Measurements from ENCODE around the gene CCDC80. TPM values are rescaled to one million over a fixed set of nuclear protein-coding genes. Genes with fewer than 3 reads are reported as not detected.

Gene CCDC80
- total RNA-seq, 1 donor from 2014 or later, result 151 TPM

DNA sequence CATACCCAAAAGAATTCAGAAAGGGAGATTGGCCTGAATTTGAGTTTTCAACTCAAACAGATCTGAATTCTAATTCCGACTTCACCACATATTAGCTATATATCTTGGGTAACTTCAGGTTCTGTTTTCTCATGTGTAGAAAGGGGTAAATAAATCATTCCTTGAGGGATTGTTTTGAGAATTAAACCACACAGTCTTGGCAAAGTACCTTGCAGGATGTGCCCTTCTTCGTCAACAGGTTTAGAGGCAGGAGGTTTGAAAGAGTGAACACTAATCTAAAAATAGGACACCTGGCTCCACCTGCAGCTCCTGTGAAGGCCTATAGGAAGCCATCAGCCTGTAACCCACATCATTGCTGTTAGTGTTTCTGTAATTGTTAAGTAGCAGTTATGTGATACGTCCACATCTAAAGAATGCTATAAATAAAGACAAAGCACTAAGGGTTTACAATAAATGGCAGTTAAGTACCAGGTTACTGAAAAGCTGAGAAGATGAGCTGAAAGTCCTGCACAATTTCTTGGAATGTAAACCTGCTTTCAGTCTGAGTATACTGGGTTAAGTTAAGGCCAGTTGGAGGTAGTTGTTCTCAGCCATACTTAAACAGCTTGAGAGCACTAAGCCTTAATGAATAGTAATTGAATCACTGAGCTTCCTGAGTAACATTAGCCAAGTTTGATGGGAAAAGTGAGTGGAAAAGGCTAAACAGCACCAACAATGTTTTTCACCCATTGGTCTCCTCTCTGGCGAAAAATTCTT, 6.0 kb downstream of the CCDC80 start:
- DNase-seq (ENCODE audit: low read depth), result peak; percentile 75

DNA sequence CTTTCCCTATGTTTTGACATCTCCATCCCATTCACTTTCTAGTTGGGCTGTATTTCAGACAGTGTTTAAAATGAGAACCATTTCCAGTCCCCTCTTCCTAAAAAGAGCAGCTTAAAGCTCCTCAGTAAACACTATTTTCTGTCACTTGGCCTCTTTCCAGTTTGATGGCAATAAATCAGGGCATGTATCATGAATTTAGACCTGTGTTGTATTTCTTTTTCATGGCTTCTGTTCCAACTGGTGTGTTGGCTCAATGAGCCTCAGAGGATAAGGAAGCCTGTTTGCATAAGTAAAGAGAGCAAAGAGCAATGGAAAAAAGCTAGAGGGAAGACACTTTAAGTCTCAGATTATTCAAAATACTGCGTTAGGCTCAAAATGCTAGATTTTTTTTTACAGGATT, 7.2 kb downstream of the CCDC80 start:
- DNase-seq (ENCODE audit: low read depth), result no peak

DNA sequence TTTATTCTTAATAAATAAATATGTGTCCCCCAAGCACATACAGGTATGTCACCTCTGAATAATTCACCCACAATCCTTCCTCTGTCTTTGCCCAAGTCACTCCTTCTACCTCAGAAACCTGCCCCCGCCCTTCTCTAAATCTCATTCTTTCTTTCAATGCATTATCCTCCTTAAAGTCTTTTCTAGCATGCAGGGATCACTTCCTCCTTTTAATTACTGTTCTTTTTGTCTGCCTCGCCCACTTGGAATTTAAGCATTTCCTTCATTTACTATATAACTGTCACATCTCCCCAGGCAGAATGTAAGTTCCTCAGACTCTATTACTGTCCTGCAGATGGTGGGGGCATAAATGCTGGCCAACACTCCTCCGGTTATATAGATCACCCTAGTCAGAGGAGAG, 7.8 kb downstream of the CCDC80 start:
- DNase-seq (ENCODE audit: low read depth), result no peak

DNA sequence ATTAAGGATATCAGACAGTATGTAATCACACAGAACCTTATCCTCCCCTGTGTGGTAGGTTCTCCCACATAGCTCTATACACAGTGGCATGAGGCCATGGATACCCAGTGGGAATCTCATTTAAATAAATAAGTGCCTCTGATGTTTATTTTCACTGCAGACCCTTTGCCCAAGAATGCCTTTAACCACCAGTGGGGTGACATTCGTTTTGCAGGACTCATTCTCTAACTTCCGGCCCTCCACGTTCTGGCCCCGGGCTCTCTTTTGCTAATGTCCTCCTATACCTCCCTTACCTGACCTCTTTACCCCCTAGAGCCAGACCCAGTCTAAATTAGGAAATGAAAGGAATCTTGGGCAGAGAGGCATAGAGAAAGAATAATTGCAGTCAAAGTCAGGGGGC, 8.3 kb downstream of the CCDC80 start:
- no peak for DNase-seq (ENCODE audit: low read depth)

DNA sequence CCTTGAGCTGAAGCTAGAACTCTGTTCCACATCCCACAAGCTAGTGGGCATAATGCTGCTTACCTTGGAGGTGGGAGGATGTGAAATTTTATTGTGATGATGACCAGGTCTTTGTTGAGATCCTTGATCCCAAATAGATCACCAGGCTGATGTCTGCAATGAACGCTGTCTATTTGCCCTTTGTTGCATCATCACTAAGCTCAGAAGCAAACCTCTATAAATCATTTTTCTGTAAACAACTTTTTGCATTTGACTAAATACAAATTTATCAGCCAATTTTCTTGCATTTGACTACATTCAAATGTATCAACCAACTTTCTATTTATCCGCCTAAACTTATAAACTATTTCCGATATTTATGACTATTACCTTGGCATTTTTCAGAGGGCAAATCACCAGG, 9.7 kb downstream of the CCDC80 start:
- no peak for DNase-seq (ENCODE audit: low read depth)

DNA sequence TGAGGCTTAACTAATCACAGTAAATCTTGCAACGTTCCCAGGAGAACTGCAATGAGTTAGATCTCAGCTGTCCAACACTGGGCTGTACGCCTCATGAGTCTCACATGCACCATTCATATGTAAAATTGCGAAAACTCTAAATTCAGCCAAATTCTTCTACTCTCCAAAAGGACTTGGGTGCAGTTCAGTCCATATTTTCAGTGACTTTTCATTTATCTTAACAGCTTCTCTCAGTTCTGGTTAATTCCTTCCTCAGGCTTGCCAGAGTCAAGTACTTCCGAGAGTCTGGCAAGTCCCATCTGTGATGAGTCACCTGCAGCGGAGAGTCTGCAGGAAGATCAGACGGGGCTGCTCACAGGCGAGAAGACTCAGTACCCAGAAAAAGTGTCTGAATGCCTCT, 11.5 kb downstream of the CCDC80 start:
- DNase-seq (ENCODE audit: low read depth), result peak; percentile 73

DNA sequence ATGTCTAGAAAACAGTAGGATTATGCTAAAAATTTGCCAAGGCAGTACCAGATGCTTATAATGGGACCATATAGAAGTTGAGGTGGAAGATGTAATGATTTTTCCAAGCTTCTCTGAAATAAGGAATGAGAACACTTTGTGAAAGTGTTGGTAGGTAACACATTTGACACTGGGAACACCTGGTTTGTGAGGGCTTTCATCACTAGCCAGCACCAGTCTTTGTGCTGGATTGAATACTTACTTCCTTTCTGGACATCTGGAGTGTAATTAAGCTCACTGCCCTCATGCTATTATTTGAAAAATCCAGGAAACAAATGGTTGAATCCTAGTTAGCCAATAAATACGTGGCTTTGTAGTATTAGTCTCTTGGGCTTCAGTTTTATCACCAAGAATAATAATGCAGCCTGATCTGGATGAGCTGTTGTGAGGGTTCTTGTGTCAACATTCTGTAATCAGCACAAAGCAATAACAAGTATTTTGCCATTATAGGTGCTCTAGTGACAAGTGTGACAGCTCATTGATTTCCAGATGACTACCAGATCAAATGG, 12.9 kb downstream of the CCDC80 start:
- no peak for DNase-seq (ENCODE audit: low read depth)

DNA sequence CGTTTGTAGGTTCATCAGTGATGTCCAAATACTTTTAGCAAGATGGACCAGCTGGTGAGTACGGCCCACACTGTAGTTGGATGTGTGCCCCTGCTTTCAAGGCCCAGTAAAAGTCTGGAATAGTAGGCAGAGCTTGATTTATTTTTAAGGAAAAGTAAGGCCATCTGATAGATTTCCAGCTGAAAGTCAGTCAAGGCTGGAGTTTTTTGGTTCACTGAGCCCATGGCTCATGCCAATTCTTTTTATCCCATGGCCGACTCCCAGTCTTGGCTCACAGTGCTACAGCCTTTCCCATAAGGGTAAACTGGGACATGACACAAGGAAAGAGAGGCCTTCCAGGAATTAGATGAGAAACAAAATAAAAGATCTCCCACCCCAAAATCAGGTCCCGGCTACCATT, 13.5 kb downstream of the CCDC80 start:
- no peak for DNase-seq (ENCODE audit: low read depth)

DNA sequence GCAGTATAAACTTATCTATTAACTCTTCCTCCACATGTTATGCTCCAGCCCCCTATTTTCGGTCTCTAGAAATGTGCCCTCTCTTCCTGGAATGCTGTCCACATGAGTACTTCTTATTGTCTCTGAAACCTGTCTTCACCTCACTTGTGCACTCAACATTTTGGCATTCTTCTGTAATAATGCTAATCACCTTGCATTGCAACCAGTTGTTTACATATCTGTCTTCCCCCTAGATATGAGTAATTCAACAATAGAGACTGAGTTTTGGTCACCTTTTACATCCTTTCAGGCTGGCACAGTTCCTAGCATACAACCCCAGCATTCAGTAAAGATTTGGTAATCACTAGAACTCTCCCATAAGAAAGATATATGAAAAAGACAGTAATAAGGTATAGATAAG, 17.2 kb downstream of the CCDC80 start:
- no peak for DNase-seq (ENCODE audit: low read depth)

DNA sequence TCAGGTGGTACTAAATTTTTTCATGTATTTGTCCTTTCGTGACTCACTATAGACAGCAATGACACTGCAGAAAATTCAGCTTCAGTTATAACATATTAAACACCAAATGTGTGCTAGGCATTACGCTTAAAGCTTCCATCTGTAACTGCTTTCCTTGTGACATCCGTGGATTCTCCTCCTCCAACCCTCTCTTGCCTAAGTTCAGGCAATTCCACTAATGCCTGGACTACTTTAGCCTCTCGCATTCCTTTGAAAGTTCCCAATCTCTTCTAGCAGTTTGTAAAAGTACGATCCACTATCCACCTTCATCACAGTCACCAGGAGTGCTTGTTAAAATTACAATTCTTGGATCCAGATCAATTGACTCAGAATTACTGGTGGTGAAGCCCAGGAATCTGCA, 17.7 kb downstream of the CCDC80 start:
- no peak for DNase-seq (ENCODE audit: low read depth)

DNA sequence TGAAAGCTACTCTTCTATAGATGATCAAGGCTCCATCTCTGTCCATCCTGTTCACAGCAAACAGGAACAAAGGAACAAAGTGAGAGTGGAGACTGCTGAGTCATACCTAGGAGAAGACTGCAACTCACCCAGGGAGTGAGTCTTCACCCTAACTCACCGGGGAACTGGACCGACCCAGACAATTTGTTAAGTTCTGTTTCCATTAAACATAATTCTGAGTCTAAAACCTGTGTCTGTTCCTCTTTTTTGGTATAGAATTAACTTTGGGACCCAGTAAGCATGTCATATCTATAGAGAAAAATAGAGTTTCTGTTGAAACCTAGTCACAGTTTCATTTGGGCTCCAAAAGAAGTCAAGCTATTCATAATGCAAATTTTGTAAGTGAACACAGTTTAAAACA, 21.6 kb downstream of the CCDC80 start:
- DNase-seq (ENCODE audit: low read depth), result peak; percentile 42

DNA sequence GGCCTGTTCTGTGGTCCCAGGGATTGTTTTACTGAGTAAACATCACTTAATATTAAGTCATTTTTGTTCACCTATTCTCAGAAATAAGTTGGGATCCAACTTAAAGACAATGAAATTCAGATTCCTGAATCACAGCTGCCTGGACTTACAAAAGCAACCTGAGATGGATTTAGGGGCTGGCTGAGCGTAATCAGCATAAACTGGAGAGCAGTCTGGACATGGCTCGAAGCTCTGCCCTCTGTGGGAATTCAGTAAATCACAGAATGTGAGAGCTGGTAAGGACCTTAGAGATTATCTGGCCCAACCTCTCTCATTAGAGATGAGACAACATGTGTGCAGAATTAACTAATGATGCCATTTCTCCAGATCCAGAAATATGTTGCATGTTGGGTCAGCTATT, 23.7 kb downstream of the CCDC80 start:
- DNase-seq (ENCODE audit: low read depth), result no peak

DNA sequence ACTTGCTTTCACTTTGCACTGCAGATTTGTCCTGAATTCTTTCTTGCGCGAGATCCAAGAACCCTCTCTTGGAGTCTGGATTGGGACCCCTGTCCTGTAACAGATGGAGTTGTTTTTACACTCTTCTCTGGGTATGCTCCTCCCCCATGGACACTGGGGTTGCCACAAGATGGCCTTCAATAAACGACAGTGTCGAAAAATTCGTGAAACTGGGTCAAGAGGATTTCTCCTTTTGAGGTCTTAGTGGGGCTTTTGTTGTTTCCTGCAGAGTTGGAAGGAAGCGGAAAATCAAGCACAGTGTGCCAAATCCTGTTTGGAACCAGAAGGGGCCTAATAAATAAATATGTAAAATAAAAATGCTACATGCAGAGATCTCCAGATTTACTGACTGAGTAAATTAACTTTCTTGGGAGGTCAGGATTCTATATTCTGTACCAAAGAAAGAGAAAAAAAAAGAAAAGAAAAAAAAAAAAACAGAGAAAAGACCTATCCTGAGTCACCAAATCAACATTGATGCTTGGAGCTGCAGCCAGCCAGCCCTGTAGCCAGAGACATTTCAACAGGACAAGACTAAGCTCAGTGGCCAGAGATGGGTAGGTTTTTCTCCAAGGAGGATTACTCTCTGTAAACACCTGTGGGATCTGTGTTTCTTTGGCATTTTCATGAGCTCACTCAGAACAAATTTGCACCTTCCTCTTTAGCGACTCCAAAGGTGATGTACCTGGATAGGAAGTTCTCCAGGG, 24.8 kb downstream of the CCDC80 start:
- DNase-seq (ENCODE audit: low read depth), result no peak

DNA sequence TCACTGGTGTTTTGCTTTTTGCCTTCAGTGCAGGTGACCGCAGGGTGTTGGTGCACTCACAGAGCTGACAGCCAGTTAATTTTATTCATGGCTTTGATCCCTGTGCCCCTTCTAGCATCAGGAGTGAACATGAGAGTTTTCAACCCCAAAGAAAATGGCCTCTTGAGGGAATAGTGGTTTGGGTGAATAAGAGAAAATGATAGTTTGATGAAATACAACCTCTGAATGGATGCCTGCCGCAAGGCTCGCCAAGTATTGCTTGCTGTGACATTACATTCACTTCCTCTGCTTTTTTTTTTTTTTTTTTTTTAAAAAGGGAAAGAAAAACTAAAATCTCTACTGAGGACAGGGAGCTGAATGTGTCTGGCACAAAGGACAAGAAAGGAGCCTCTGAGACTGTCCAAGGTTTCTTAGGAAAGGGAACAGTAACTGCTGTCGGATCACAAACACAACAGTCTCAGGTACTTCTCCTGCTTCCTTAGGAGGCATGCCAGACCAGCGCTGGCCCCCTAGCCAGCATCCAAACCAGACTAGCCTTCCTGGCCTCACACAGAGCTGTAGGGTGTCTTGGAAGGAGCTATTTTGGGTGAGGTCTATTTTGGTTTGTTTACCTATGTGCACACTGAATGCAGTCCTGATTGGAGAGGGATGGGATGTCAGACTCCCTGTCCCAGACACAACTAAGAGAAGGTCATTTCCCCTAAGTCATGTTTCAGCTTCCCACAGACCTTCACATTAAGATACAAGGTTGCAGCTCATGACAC, 29.0 kb downstream of the CCDC80 start:
- DNase-seq (ENCODE audit: low read depth), result no peak

DNA sequence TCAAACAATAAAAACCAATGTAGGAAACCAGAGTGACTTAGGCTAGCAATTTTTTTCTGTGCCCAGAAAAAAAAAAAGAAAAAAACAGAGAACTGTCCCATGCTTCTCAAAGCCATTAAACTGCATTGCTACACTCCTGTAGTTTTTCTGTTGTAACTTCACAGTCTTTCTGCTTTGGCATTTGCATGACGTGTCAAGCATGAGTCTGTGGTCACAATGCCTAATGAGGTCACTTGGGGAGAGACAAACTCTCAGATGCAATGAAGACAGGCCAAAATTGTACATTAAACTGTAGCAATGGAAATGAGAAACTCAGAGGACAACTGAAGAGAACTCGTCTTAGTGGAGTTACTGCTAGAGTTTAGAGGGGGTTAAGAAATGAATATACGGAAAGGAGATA, 30.8 kb downstream of the CCDC80 start:
- DNase-seq (ENCODE audit: low read depth), result peak; percentile 73

DNA sequence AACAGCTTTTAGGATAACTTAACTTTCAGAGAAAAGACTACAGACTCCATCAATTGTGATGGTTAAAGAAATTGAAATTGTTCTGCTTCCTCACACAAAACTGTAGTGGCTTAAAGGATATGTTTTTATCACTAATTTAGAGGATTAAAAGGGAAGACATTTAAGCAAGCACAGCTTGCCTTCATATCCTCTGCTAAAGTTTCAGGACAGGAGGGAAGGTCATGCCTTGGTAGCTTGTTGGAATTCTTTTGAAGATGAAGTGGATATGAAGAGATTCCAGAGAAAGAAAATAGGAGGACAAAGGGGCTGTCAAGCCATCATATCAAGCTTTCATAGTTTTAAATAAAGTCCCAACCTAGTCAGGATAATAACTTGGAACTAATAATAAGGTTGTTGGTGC, 33.1 kb downstream of the CCDC80 start:
- no peak for DNase-seq (ENCODE audit: low read depth)

DNA sequence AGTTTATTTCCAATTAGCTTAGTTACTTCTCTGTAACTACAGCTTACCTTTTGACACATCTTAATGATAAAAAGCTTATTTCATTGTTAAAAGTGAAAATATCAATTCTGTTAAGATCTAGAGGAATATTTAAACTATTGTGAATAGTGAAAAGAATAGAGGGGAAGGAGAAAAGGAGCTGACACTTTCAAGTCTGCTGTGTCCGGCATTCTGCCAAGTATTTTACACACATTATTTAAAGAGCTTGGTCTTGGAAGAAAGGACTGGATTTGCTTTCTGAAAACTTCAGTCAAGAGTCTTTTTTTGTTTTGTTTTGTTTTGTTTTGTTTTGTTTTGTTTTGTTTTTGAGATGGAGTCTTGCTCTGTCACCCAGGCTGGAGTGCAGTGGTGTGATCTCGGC, 34.8 kb downstream of the CCDC80 start:
- DNase-seq (ENCODE audit: low read depth), result no peak

DNA sequence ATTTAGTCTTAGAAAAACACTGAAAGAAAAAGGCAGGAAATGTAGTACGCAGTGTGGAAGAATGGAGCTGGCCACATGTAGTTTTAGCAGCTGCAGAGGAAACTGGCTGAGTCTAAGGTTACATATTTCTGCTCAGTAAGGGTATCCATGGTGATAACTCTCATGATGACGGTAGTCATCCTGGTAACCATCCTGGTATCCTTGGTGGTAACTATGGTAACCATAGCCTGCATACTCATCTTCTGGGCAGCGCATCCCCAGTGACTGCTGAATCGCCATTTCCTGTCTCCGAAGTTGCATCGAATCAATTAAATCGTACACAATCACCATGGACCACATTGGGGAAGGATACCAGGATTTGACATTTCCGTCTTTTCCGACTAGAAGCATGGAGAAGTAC, 35.7 kb downstream of the CCDC80 start:
- DNase-seq (ENCODE audit: low read depth), result no peak

DNA sequence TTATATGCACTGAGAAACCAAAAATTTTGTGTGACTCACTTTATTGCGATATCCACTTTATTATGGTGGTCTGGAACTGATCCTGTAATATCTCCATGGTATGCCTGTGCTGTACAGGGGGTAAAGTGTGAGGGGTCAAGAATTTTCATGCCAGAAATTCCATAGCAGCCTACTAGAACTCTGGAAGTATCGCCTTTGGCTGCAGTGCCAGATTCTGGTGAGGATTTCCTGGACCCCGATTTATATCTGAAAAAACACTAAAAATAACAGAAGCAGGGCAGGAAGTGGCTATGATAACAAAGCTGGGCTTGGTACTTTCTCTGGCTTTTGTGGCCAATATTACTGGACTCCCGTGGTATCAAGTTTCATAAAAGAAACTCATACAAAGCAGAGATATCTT, 36.4 kb downstream of the CCDC80 start:
- peak; percentile 29 for DNase-seq (ENCODE audit: low read depth)

DNA sequence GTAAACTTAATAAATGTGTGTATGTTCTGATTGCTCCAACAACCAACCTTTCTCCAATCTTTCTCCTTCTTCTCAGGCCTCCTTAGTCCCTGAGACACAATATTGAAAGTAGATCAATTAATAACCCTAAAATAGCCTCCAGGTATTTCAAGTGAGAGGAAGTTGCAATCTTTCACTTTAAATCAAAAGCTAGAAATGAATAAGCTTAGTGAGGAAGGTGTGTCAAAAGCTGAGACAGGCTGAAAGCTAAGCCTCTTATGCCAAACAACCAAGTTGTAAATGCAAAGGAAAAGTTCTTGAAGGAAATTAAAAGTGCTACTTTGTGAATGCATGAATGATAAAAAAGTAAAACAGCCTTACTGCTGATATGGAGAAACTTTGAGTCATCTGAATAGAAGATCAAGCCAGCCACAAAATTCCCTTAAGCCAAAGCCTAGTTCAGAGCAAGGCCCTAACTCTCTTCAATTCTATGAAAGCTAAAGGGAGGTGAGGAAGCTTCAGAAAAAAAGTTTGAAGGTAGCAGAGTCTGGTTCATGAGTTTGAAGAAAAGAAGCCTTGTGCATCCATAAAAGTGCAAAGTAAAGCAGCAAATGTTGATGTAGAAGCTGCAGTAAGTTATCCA, 38.6 kb downstream of the CCDC80 start:
- peak; percentile 47 for DNase-seq (ENCODE audit: low read depth)

DNA sequence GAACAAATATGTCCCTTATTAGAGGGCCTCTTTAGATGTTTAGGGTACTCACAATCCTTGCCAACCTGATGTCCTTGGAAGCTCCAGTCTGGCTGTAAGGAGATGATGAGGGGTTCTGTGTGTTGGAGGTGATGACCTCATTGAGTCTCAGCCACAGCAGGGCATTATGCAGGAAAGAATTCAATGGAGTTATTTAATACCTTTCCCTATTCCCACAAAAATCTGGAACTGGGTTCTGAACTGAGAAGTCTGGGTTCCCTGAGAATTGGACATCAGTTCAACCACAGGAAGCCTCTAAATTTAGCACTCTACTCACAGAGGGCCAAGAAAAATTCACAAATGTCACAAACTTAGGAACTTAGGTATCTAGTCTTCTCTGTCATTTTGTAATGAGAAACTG, 42.2 kb downstream of the CCDC80 start:
- no peak for DNase-seq (ENCODE audit: low read depth)

DNA sequence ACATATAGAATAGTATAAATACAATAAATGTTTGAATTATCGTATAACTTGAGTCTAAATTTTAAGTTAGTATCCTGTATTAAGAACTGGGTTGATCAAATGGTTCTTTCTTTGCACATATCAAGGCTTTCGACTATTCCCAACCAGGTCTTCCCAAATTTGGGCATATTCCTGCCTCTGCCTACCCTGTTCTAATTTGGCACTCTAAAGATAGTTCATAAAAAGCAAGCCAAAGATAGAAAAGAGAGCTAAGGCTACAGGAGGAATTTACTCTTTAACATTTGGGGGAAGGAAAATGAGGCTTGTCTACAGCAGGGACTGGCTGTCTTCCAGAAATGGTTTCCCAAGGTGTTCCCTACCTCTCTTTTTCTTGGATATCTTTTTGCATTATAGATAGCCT, 43.0 kb downstream of the CCDC80 start:
- no peak for DNase-seq (ENCODE audit: low read depth)

Measured in renal cortical epithelial cell (primary cell).